Astrocyte of the cerebellum (primary cell): ENCODE results near the gene A4GALT.
"Not testable (repeated sequence)": the region's sequence is repeated elsewhere in the genome, so short reads cannot be mapped to it uniquely, and the experiment has no call there.

Experiments
- DNase-seq: peaks from one replicate; pipeline ENCODE4 v3.0.0-alpha.2; 2011; ENCODE audit warnings: low read depth
- H3K4me3 ChIP-seq: 2 replicates; pipeline ENCODE4 v1.5.1; 2011; ENCODE audit warnings: mild to moderate bottlenecking, low read depth, low read length, moderate library complexity
- CTCF ChIP-seq: IDR thresholded peaks from 2 replicates; pipeline ENCODE4 v1.5.1; 2012; ENCODE audit warnings: low read length, low read depth, moderate library complexity, mild to moderate bottlenecking; ENCODE audit errors: missing control alignments
- in situ Hi-C: cut with HindIII; loops from 2 replicates; pipeline ENCODE4 v1.10.0; 2017; ENCODE audit warnings: low sequenced_read_pairs

Gene A4GALT

GRCh38 chr22:42752912-42753311, 32.2 kb upstream of the A4GALT start:
- in situ Hi-C loops: no loop called here
- no peak for DNase-seq
- H3K4me3 ChIP-seq: no peak overlapping the region
- no peak for TF ChIP-seq CTCF

GRCh38 chr22:42752230-42752746, 31.6 kb upstream of the A4GALT start:
- H3K4me3 ChIP-seq: no peak overlapping the region
- no peak for TF ChIP-seq CTCF
- DNase-seq: no peak
- in situ Hi-C loops: no loop called here

- H3K4me3 ChIP-seq, in situ Hi-C loops, DNase-seq: not testable (repeated sequence)
These were observed 29.8 kb upstream of the A4GALT start for GRCh38 chr22:42750421-42750820.

- DNase-seq: no peak
- H3K4me3 ChIP-seq: no peak overlapping the region
- no peak for TF ChIP-seq CTCF
- in situ Hi-C loops: loop anchor here (5.0 kb wide), 1 partner anchor 41 kb away; no protein-coding TSS in a partner anchor
These were observed 27.2 kb upstream of the A4GALT start for GRCh38 chr22:42747701-42748513.

GRCh38 chr22:42745118-42745517, 24.4 kb upstream of the A4GALT start:
- no peak for DNase-seq
- in situ Hi-C loops: loop anchor here (5.0 kb wide), 1 partner anchor 38 kb away; no protein-coding TSS in a partner anchor
- H3K4me3 ChIP-seq: no peak overlapping the region
- TF ChIP-seq CTCF: no peak

GRCh38 chr22:42743501-42743991, 22.9 kb upstream of the A4GALT start:
- no peak for TF ChIP-seq CTCF
- no peak overlapping the region for H3K4me3 ChIP-seq
- DNase-seq: no peak
- in situ Hi-C loops: no loop called here

- in situ Hi-C loops: no loop called here
- no peak for TF ChIP-seq CTCF
- no peak overlapping the region for H3K4me3 ChIP-seq
- DNase-seq: no peak
These were observed 22.3 kb upstream of the A4GALT start for GRCh38 chr22:42742940-42743339.

GRCh38 chr22:42740320-42740719, 19.6 kb upstream of the A4GALT start:
- H3K4me3 ChIP-seq, in situ Hi-C loops, DNase-seq: not testable (repeated sequence)
